HL-60 (cell line): ENCODE results near the gene PJA1.

Experiments
- DNase-seq, 2 experiments: peaks; one replicate each; pipeline ENCODE4 v3.0.0-alpha.2; 2010 to 2020; ENCODE audit warnings: low read depth in 1 of 2, low spot score in 1 of 2
- H3K27ac ChIP-seq: fragments of 250-450 bp; sonication (Bioruptor Pico); replicated peaks from 2 replicates; pipeline ENCODE4 v1.5.1; 2020; ENCODE audit warnings: mild to moderate bottlenecking, moderate library complexity
- H3K27me3 ChIP-seq: fragments of 250-450 bp; sonication (Bioruptor Pico); 2 replicates; pipeline ENCODE4 v1.5.1; 2021; ENCODE audit warnings: mild to moderate bottlenecking, moderate library complexity; ENCODE audit not compliant: insufficient read depth, poor library complexity, severe bottlenecking
- H3K4me3 ChIP-seq: replicated peaks from 2 replicates; pipeline ENCODE4 v1.5.1; 2011; ENCODE audit warnings: mild to moderate bottlenecking, control low read depth, low read length; ENCODE audit not compliant: insufficient read depth
- CTCF ChIP-seq: IDR thresholded peaks from one replicate; pipeline ENCODE4 v1.5.1; 2011; ENCODE audit warnings: low read length, control low read depth, inconsistent platforms; ENCODE audit not compliant: insufficient read depth
- GABPA ChIP-seq: IDR thresholded peaks from 2 replicates; pipeline ENCODE4 v1.6.1; 2012; ENCODE audit warnings: low read depth
- POLR2AphosphoS5 ChIP-seq: IDR thresholded peaks from 2 replicates; pipeline ENCODE4 v1.6.1; 2012; ENCODE audit warnings: low read depth
- REST ChIP-seq: IDR thresholded peaks from 2 replicates; pipeline ENCODE4 v1.6.1; 2012; ENCODE audit warnings: low read depth; ENCODE audit not compliant: insufficient replicate concordance
- SPI1 ChIP-seq: IDR thresholded peaks from 2 replicates; pipeline ENCODE4 v1.6.1; 2012; ENCODE audit warnings: low read depth, mild to moderate bottlenecking, borderline replicate concordance

PJA1 gene

GRCh38 chrX:69138512-69138911 lies 26.7 kb downstream of the PJA1 start:
- no peaks in the 10 kb centered on the region for H3K27me3 ChIP-seq

GRCh38 chrX:69138118-69138390 lies 27.2 kb downstream of the PJA1 start:
- Histone ChIP-seq H3K4me3 (no peak overlapping the region), H3K27ac (no peak overlapping the region), H3K27me3 (no peaks in the 10 kb centered on the region)
- DNase-seq: no peak
- TF ChIP-seq SPI1 (no peak), GABPA (no peak), CTCF (no peak), REST (no peak), POLR2AphosphoS5 (no peak)

More at GRCh38 chrX:69138512-69138911, 26.7 kb downstream of the PJA1 start:
- Histone ChIP-seq H3K27ac (no peak overlapping the region), H3K4me3 (no peak overlapping the region)
- TF ChIP-seq POLR2AphosphoS5 (no peak), REST (no peak), GABPA (no peak), CTCF (no peak), SPI1 (no peak)
- DNase-seq: no peak

GRCh38 chrX:69137371-69138117 lies 27.7 kb downstream of the PJA1 start:
- TF ChIP-seq POLR2AphosphoS5: no peak
- no peak for TF ChIP-seq SPI1
- TF ChIP-seq CTCF: no peak
- no peak for TF ChIP-seq REST
- TF ChIP-seq GABPA: no peak
- no peak overlapping the region for H3K27ac ChIP-seq
- no peak for DNase-seq
- H3K4me3 ChIP-seq: no peak overlapping the region
- H3K27me3 ChIP-seq: no peaks in the 10 kb centered on the region
